ENCODE data around the gene HOXD13. TPM values are rescaled to one million over a fixed set of nuclear protein-coding genes. Genes with fewer than 3 reads are reported as not detected.

The HOXD13 gene
- total RNA-seq, 2 experiments from 2014 or later: not detected

DNA sequence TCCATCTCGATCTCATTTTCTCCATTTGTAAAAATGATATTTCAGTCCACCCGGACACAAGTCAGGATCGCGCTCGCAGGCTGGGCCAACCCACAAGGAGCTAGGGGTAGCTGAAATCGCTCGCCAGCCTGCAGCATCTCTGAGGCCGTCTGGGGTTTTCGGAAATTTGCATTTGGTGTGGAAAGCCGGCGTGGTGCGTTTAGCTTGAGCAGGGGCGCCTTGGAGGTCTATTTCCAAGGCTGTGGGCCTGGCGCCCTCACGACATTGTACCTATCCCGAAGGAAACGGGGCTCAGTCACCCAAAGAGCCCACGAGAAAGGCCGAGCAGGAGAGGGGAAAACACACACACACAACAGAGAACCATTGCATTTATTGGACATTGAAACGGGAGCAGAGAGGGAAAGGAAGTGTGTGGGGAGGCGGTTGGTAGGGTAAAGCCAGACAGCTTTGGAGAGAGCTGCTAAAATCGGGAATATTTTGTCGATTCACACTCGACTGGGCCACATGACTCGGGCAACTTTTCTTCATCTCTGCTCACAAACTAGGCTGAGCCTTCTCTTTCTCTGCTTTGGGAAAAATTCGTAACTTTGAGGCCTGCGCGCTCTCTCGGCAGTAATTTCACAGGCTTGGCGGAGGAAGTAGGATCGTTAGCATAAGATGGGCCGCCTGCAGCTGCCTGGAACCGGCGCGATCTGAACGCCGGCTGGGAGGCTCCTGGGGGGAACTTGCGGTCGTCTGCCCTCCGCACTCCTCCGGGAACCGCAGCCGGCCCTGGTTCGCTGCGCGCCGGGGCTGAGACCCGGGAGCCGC is 35.9 kb downstream of the HOXD13 start:
- CTCF ChIA-PET: interaction anchor here (0.9 to 2.8 kb wide), 8 partner anchors 12 to 1019 kb away, joined by 3 to 16 read pairs (median 4); no protein-coding TSS in a partner anchor
- POLR2A ChIA-PET: no interaction called here

DNA sequence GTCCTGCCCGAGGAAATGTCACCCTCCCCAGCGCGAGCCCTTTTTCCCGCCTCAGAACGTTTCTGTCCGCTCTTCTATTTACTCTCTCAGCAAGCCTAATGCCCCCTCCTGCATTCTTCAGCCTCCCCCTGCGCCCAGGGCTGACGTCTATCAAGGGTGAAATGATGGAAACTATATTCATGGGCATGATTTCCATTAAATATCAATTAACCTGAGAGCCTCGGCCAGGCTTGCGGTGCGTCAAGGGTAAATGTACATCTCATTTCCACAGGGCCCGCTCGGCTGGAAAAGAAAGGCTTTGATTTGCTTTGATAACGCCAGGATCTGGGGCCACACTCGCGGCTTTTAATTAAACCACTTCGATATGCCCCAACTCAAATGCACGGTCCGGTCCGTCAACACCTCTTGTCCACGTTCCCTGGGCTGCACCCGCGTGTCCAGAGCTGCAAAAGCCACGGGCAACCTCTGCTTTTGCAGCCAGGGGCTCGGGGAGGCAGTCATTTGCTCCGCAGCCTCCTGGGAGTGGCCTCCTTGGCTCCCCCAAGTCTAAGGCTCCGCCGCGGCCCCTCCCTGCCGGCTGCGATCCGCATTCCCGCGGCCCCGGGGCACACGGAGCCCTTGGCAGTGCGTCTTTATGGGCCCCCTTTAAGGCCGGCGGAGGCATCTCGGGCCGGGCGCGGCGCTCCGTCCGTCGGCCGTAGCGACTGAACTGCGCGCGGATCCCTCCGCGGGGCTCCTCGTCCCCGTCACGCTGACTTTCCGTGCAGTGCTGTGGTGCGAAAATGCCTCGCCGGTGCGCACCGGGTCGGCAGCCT is 36.7 kb downstream of the HOXD13 start, which contains the start of gene HOXD8:
Gene HOXD8 (plus strand): TSS at position 724 of the 815 bp plus-strand sequence. CDS start 662 bp downstream, outside the sequence.
- CTCF ChIA-PET: interaction anchor here (0.9 to 2.8 kb wide), 3 partner anchors 11 to 523 kb away, joined by 4 to 16 read pairs (median 6); no protein-coding TSS in a partner anchor
- POLR2A ChIA-PET: no interaction called here

DNA sequence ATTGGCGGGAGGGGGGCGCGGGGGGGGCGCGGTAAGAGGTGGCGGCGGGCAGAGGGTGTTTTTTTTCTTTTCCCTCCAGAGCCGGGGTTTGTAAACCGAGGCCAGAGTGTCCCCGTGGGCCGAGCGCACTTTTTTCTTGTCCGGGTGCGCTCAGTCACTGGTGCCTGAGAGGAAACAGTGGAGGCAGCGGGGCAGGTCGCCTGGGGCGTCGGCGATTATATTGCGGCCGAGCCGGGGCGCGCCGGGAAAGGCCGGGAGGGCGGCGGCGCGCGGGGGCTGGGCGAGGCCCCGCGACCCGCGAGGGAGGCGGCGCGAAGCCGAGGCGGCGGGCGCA is 37.3 kb downstream of the HOXD13 start:
- POLR2A ChIA-PET: no interaction called here
- CTCF ChIA-PET: interaction anchor here (1.8 kb wide), 1 partner anchor 11 kb away, joined by 6 read pairs; no protein-coding TSS in a partner anchor

DNA sequence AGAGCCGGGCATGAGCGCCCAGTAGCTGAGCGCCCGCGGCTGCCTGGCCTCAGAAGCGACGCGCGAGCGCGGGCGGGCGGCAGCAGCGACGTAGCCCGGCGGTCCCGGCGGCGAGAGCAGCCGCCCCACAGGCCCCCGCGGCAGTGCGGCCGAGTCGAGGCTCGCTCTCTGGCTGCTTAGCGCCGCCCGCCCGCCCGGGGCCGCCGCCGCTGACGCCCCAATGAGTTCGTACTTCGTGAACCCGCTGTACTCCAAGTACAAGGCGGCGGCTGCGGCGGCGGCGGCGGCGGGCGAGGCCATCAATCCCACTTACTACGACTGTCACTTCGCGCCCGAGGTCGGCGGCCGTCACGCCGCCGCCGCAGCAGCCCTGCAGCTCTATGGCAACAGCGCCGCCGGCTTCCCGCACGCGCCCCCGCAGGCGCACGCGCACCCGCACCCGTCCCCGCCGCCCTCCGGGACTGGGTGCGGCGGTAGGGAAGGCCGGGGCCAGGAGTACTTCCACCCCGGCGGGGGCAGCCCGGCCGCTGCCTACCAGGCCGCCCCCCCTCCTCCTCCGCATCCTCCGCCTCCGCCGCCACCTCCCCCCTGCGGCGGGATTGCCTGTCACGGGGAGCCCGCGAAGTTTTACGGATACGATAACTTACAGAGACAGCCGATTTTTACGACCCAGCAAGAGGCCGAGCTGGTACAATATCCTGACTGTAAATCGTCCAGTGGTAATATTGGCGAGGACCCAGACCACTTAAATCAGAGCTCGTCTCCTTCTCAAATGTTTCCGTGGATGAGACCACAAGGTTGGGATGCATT is 37.8 kb downstream of the HOXD13 start:
- ChIA-PET CTCF (interaction anchor here (1.2 kb wide), 1 partner anchor 10 kb away, joined by 5 read pairs; no protein-coding TSS in a partner anchor), POLR2A (no interaction called here)

DNA sequence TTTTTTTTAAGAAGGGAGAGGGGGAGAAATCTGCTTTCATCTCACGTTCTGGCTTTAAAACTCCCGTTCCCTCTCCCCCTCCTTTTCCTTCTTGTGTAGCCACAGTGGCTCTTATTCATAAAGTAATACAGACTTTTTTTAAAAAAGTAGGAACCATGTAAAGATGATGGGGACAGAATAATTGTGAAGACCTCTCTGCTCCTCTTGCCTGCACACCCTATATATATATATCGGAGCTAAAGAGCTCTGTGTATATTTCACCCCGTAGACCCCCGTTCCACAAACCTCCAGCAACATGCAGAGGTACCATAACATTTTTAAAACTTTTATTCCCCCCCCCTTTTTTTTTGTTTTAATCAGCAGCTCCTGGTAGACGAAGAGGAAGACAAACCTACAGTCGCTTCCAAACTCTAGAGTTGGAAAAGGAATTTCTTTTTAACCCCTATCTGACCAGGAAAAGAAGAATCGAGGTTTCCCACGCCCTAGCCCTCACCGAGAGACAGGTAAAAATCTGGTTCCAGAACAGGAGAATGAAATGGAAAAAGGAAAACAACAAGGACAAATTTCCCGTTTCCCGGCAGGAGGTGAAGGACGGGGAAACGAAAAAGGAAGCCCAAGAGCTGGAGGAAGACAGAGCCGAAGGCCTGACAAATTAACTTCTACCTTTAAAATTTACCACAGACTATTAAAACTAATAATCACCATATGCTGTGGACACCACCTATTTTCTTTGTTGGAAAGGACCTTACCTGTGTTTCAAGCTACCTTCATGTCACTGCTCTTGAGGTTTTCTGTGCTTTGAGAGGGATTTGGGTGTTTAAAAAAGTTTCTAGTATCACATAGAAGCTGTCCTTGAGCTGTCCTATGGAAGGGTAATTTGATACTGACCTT is 38.7 kb downstream of the HOXD13 start:
- ChIA-PET CTCF (interaction anchor here (0.7 to 1.2 kb wide), 4 partner anchors 9 to 521 kb away, joined by 3 to 5 read pairs (median 3); no protein-coding TSS in a partner anchor), POLR2A (no interaction called here)

DNA sequence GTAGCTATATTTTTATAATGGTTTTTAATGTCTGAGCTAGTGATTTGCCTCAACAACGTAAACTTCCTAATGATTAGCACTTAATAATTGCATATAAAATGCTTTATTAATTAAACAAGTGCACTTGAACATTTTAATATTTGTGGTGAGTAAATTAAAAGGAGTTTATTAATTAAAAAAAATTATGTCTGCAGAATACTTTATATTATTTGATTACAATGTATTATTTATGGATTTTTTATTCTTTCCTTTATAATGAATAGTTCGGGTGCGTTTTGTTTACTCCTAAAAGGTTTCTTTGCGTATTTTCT is 39.3 kb downstream of the HOXD13 start:
- POLR2A ChIA-PET: no interaction called here
- CTCF ChIA-PET: interaction anchor here (0.7 to 1.2 kb wide), 4 partner anchors 8 to 520 kb away, joined by 3 read pairs; no protein-coding TSS in a partner anchor

DNA sequence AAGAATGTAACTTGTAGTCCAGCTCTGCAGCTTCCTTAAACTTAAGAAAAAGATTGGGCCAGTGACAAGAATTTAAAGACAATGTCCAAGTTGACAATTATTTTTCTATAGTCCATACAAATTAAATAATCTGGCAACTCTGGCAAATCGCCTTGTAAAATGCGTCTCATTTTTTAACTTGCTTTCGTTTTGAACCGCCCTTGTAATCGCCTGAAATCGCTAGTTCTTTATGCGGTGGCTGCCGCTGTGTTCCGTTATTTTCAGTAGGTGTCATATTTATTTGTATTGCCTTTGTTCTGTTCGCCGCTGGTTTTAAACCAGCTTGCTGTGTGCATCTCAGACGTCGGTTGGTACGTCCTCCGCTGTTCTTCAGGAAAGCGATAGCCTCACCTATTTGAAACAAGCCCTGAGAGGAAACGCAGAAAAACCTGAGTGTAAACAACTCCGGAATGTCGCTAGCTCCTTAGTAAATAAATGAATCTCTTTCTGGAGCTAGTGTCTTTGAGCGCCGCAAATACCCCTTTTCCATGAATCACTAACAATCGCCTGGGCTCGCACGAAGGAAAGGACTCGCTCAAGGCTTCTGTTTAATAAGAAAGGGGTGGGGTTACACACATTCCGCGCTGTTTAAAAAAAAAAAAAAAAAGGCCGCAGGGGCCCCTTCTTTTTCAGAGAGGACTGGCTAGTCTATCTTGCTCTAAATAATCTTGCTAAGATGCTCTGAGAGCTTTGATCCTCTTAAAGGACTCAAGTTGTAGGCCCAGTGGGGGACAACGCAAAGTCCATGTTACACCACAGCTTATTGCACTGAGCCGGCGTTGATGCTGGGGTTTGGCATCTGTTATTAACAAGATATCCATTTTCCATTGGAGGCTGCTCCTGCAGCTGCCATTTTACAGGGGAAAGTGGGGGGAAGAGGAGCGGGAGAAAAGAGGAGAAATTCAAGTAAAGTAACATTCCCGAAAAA is 40.0 kb downstream of the HOXD13 start:
- CTCF ChIA-PET: interaction anchor here (0.7 to 1.2 kb wide), 4 partner anchors 8 to 1016 kb away, joined by 3 to 4 read pairs (median 3); no protein-coding TSS in a partner anchor

DNA sequence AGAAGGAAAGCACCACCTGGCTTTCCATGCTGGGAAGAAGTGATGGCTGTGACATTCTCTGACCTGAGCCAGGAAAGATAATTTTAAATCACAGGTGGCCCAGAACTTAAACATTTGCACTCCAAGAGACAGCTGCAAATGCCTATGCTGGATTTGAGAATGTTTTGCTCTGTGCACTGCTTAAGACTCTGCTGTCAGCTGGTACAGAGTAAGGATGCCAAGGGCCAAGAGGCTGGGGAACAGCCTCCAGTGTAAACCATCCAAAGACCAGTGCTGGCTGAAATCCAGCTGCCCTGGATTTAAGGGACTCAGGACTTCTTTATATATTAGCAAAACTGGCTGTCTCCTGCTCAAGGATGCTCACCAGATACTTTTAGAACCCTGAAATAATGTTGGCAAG is 40.9 kb downstream of the HOXD13 start:
- POLR2A ChIA-PET: no interaction called here
- CTCF ChIA-PET: interaction anchor here (0.7 to 0.8 kb wide), 2 partner anchors 521 to 1015 kb away, joined by 3 to 4 read pairs; no protein-coding TSS in a partner anchor

More for the DNA sequence above, 40.0 kb downstream of the HOXD13 start:
- POLR2A ChIA-PET: no interaction called here

DNA sequence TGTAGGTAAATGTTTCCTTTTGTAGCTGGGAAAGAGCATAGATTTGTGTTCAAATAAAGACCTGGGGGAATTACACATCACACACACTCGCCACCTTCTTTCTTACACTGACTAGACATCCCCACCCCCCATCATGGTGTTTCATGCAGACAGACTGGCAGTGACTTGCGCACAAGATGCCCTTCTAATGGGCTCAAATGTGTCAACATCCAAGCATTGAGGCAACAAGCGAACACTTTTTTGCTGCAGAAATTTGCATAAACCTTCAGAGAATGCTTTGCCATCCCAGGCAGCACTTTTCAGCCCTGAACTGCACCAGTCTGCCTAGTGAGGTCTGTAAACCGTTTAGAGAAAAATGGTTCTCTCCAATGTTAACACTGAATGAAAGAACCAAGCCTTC is 41.5 kb downstream of the HOXD13 start:
- ChIA-PET POLR2A (no interaction called here), CTCF (no interaction called here)

DNA sequence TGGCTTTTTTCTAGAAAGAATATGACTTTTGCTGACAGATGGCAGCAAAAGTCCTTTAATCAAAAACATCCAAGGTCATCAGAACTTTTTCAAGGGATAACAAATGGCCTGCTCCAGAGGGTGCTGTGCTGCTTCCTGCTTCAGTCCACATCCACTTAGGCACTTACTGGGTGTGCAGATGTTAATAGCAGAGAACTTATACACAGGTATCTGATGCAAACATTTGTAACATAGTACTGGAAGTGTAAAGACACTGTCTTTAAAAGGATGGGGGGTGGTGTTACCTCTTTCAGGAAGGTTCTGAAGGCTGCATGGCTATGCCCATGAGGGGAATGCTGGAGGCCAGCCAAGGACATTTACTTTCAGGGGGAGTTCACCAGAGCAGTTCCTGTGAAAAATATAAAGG is 42.5 kb downstream of the HOXD13 start:
- ChIA-PET CTCF (interaction anchor here (1.3 kb wide), 1 partner anchor 504 kb away, joined by 4 read pairs; no protein-coding TSS in a partner anchor), POLR2A (no interaction called here)

DNA sequence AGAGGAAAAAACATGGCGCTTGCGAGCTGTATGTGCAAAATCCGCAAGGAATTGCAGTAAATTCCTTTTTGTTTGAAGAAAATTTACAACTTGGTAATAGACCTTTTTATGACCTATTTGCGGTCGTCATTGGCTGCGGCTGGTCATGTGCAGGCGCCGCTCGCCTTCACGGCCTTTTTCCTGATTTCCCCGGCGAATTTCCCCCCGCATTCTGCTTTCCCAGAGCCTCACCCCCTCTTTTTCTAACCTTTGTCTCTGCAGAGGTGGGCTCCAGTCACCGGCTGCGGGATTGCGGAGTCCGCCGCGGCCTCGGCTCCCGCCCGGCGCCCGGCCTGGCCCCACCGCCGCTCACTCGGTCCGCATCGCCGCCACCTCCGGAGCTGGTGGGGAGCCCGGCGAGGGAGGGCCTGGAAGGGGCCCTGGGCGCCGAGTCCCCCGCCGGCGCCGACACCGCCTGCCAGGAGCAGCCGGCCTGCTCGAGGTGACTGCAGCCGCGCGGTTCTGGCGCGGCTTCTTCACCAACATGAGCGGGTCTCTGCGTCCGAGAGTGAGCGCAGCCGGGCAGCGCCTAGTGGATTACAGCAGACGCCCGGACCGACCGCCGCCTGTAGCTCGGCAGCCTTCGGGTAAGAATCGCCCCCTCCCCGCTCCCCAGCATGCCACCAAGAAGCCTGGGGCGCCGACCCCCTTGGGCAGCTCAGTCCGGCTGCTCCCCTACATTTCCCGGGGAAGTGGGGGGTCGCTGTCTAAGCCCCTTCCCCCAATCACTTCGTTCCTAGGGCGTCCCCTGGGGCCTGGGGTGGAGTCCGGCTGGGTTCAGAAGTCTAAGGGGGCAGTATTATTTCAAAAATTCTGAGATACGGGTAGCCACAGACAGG is 44.1 kb downstream of the HOXD13 start:
- POLR2A ChIA-PET: no interaction called here
- CTCF ChIA-PET: interaction anchor here (1.3 kb wide), 1 partner anchor 502 kb away, joined by 4 read pairs; no protein-coding TSS in a partner anchor

DNA sequence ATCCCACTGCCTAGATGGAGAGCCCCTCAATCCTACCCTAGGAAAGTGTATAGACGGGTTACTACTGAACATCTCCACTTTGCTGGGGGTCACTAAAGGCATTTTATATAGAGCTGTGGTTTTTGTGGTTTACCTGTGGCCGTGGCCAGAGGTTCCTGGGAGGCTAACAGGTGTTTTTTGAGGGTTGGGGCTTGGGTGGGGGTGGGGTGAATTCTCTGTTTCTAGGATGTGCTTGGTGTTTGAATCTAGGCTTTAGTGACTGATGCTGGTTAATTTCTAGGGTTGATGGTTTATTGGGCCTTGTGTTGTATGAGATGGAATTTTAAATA is 44.7 kb downstream of the HOXD13 start:
- POLR2A ChIA-PET: no interaction called here
- CTCF ChIA-PET: no interaction called here

DNA sequence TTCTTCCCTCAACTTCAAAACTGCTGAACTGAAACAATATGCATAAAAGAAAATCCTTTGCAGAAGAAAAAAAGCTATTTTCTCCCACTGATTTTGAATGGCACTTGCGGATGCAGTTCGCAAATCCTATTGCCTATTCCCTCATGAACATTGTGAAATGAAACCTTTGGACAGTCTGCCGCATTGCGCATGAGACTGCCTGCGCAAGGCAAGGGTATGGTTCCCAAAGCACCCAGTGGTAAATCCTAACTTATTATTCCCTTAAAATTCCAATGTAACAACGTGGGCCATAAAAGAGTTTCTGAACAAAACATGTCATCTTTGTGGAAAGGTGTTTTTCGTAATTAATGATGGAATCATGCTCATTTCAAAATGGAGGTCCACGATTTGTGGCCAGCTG is 45.4 kb downstream of the HOXD13 start:
- CTCF ChIA-PET: interaction anchor here (3.6 kb wide), 1 partner anchor 317 kb away, joined by 24 read pairs; no protein-coding TSS in a partner anchor
- POLR2A ChIA-PET: no interaction called here

DNA sequence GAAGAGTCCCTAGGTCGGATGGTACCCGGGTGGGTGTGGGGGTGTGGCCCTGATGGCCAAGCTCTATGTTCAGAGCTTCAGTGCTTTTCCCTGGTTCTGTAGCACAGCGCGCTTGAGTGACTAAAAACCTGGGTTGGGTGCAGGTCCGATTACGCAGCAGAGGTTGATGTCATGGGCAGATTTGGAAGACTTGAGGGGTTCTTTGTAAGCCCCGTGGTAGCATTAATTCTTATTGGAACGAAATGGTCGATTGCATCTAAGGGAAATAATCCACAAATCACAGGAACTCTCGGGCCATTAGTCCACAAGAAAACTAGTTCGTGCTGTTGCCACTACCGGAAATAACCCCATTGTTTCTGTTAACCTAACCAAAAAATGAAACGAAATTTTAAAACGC is 46.0 kb downstream of the HOXD13 start:
- ChIA-PET POLR2A (no interaction called here), CTCF (interaction anchor here (3.6 kb wide), 1 partner anchor 317 kb away, joined by 24 read pairs; no protein-coding TSS in a partner anchor)

DNA sequence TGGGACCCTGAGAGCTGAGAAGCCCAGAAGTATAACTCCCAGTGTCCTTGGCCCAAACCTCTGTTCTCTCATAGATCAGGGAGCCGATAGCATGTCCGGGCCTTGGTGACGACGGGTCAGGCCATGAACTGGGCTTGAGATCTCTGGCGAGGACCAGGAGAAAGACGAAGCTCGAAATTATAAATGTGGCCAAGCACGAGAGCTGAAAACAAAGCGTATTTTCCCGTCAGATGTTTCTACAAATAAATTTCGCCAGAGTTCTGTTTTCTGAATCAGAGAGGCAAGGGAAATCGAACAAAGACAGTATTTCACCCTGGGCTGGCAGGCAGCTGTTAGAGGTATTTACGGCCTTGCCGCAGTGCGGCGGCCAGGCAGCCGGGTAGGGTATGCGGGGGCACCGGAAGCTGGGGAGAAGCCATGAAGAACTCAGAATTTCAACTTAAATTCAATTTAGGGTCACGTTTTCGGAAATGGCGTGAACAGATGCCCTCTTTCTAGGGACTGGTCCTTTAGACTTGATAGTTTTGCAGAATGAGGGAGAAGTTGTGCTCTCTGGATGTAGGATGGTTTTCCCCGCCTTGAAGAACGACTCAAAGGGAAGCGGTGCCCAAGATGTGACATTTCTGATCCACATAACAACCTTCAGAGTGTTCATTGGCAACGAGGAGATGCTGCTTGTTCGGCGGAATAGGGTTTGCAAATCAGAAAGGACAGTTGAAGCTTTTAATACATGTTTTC is 46.6 kb downstream of the HOXD13 start:
- POLR2A ChIA-PET: no interaction called here
- CTCF ChIA-PET: interaction anchor here (1.6 to 3.6 kb wide), 3 partner anchors 29 to 415 kb away, joined by 4 to 24 read pairs (median 4); no protein-coding TSS in a partner anchor

All from activated CD8-positive, alpha-beta memory T cell treated with anti-CD3 and anti-CD28 coated beads for 36 hours (primary cell).